TTC549 (cell line): ENCODE measurements around the gene RBP5.

Experiments
- FAIRE-seq: peaks from 2 replicates; lab custom pipeline; 2012; peaks lifted over from hg19 to GRCh38; lab: Jason Lieb, UNC

Gene RBP5, protein sequence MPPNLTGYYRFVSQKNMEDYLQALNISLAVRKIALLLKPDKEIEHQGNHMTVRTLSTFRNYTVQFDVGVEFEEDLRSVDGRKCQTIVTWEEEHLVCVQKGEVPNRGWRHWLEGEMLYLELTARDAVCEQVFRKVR

DNA sequence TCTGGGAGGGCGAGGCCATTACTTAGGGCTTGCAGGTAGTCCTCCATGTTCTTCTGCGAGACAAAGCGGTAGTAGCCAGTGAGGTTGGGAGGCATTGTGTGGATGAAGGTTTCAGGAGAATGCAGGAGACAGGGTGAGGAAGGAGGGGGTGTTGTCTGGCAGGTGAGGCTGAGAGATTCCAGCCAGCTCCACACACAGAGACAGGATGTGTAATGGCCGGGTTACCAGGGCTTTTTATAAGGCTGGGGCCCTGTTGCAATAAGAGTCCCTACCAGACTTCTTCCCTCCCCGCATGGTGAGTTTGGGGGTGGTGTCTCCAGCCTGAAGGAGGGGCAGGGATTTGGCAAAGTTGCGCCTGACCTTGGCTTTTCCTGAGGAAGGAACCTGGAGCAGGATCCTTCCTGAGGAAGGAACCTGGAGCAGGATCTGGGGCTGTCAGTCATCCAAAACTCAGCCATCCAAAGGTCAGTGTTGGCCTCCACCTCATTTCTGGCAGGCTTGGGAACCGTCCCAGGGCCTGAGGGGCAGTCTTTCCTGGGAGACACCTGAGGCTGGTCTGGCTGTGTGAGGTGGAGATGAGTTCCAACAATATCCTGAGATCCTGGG lies at the start of gene RBP5:
Gene RBP5, minus strand, starts transcription at position 209 of the 606 bp plus-strand sequence. Its CDS starts 114 bp downstream, at position 95.
- no peak for FAIRE-seq

DNA sequence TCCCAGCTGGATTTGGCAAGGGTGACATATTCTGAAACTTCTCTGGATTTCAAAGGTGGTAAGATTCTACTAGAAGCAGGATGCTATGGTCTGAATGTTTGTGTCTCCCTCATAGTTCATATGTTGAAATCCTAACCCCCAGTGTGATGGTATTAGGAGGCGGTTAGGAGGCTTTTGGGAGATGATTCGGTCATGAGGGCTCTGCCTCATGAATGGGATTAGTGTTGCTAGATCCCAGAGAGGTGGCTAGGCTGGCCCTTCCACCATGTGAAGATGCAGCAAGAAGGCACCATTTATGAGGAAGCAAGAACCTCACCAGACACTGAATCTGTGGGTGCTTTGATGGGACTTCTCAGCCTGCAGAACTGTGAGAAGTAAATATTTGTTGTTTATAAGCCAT lies 49.8 kb upstream of the RBP5 start:
- FAIRE-seq, result no peak

DNA sequence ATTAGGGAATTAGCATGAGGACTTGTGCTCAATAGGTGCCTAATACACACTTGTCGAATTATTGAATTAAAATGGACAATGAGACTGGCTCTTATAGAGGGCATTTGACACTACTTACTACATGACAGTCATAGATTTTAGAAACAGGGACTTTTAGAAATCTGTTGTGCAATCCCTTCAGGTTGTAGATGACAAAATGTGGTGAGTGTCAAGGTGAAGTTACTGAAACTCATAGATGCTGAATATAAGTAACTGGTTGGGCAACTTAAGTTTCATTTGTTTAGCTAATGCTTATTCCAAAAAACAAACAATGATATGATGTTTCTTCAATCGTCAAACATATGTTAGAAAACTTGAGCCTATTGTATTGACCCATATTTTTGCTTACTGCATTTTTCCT lies 47.9 kb upstream of the RBP5 start:
- FAIRE-seq, result no peak

DNA sequence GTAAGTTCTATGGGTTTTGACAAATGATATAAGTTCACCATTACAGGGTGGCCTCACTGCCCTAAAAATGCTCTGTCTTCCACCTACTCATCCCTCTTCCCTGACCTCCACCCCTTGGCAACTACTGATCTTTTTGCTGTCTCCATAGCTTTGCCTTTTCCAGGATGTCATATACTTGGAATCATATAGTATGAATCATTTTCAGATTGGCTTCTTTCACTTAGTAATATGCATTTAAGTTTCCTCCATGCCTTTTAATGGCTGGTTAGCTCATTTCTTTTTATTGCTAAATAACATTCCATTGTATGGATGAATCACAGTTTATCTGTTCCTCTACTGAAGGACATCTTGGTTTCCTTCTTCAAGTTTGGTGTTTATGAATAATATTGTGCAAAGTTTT lies 46.8 kb upstream of the RBP5 start:
- no peak for FAIRE-seq

DNA sequence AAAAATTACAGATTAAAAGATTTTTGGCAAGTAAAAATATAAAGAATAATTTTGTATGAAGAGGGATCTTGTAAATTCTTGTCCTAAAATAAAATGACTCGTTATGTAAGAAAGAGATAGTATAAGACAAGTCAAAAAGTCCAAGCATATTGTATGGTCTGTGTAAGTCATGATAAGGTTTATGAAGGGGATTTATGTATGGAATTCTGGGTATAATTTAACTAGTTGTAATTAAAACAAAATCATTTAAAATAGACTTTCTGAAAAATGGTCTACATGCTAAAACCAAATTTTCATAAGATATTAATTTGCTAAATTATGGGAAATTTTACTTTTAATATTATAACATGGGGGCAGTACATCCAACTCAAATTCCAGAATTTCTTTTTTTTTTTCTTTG lies 43.2 kb upstream of the RBP5 start:
- peak; percentile 46 for FAIRE-seq

DNA sequence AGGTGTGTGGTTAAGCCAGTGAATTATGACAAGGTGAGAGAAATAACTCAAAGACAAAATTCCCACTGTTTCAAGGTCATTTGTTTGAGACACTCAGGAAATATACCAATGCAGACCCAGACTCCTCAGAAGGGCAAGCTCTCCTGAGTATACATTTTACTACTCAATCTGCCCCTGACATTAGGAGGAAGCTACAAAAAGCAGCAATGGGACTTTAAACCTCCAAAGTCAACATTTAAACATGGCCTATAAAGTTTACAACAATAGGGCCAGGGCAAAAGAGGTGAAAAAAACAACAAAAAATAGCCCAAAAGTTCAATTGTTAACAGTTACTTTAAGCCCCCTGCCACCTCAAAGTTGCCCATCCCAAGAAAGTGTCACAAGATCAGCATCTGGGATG lies 41.3 kb upstream of the RBP5 start:
- FAIRE-seq, result no peak

DNA sequence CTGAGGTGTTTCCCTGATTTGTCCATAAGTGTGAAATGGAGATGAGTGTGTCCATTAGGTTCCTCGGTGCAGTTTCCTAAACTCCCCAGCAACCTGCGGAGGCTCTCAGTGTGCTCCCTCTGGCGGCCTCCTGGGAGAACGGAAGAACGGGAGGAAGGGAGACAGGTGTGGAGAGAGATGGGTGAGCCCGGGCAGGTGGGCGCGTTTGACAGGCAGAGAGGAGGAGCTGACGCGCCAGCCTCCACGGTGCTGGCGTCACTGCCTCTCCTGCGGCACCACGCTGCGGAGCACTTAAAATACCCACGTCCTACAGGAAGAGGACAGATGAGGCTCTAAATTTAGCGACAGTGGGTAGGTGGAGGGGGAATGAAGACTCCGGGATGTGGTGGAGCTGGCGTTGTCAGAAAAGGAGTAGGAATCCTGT lies 34.0 kb upstream of the RBP5 start:
- no peak for FAIRE-seq

DNA sequence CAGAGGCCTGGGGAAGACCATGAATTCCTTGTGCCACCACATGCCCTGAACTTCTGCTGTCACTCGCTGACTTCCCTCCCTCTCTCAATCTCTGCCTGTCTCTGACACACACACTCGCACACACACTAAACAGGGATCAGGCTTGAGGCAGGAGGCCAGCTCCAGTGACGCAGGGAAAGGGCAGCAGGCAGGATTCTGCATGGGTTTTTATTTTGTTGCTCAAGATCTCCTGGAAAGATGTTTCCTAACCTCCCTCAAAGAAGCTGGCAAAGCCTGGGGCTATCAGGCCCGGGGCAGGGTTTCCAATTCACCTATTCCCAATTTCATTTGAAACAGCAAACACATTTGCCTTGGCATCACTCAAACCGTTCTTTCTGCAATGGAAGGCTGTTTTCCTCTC lies 33.1 kb upstream of the RBP5 start:
- no peak for FAIRE-seq

DNA sequence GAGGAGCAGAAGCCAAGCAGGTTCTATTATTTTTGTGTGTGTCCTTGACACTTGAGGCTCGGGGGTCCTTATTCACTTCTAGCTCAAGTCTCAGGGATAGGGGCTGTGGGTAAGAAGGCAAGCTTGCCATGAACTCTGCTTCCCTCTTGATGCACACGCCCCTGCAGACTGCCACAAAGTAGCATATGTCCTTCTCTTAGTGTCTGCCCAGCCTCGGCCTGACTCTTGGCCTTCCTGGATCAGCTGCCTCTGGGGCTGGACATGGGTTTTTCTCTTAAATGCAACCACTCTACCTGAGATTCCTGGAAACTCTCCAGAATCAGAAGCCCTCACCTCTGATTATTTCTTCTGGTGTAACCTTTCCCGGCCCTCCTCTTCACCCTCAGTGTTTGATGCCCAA lies 32.6 kb upstream of the RBP5 start:
- FAIRE-seq, result no peak

DNA sequence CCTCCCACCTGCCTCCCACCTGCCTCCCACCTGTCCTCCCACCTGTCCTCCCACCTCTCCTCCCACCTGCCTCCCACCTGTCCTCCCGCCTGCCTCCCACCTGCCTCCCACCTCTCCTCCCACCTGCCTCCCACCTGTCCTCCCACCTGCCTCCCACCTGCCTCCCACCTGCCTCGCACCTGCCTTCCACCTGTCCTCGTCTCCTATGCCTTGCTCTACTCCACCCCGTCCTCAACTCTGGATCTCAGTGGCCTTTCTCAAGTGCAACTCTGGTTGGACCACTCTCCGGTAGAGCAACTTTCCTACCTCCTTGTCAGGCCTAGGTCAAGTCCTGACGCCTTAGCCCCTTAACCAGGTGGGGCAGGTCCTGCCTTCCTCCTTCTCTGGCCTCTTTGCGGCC lies 31.5 kb upstream of the RBP5 start:
- no peak for FAIRE-seq

DNA sequence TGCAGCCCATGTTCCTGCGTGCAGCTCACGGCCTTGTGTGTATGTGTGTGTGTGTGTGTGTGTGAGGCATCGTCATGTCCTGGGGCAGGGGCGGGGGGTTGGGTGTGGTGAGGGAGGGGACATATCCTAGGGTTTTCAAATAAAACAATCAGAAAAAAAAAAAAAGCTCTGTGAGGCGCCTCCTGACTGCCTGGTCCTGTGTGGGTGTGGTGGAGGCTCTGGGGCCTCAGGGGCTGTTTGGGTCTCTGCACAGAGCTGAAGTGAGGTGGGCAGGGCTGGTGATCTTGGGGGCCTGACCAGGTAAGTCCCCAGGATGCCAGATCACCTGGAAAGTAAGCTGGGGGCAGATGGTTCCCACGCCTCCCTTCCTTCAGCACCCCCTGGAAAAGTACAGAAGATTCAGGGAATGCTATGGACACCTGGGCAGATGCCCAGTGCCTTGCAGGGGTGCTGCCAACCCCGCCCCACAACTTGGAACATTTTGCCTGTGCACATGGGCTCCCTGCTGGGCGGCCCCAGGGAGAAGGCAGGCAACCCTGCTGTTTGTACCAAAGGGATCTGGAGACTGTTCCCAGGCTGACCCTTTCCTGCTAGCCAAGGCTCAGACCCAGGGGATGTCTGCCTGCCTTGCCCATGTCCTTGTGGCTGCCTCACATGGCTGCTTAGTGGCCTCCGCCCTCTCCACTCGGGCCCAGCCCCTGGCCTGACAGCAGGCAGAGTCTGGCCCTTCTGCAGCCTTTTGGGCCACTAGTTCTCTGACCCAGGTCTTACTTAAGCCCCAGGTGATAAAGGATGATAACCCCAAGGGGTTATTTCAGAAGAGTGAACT lies 30.3 kb upstream of the RBP5 start:
- no peak for FAIRE-seq

DNA sequence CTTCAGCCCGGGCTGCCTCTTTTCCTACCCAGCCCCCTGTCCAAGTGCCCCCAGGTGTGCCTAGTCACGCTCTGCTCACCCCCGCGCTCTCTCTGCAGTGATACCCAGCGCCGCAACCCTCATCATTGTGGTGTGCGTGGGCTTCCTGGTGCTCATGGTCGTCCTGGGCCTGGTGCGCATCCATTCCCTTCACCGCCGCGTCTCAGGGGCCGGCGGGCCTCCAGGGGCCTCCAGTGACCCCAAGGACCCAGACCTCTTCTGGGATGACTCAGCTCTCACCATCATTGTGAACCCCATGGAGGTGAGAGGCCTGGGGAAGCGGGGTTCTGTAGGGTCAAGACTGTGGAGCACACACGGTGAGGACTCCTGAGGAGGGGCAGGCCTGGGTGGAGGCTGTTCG lies 28.7 kb upstream of the RBP5 start:
- no peak for FAIRE-seq

DNA sequence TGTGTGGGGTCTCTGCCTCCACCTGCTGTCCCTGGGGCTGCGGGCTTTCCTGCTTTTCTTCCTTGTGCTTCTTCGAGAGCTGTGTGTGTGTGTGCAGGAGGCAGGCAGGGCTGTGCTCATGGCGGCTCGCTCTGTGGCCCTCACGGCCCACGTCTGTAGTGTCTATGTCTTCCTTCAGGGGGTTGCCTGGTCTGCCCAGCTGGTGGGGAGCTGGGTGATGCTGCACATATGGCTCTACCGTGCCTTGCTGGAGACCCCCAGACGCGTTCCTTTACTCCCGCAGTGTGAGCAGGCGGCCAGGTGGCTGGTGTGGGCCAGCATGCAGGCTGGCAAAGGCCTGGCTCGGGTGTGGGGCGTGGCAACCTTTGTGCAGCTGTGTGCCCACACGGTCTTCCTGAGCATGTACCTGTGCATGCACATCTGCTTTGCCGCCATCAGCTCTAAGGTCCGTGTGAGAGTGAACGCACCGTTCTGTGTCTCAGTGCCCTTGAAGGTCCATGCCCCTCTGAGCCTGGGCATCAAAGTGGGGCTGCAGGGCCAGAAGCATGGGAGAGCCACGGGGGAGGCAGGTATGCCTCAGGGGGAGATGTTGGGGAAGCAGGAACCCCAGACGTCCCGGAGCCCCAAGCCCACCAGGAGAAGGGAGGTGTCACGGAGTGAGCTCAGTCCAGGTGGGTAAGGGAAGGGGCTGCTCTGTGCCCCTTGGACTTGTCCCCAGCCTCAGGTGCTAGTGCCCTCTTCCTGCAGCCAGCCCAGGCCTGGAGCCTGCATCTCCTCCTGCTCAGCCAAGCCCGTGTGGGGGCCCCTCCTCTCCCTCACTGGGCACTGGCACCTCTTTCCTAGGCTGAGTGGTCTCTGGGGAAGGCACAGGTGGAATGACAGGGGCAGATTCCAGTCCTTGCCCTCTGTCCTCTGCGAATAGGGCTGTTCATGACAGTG lies 27.8 kb upstream of the RBP5 start:
- FAIRE-seq, result no peak

DNA sequence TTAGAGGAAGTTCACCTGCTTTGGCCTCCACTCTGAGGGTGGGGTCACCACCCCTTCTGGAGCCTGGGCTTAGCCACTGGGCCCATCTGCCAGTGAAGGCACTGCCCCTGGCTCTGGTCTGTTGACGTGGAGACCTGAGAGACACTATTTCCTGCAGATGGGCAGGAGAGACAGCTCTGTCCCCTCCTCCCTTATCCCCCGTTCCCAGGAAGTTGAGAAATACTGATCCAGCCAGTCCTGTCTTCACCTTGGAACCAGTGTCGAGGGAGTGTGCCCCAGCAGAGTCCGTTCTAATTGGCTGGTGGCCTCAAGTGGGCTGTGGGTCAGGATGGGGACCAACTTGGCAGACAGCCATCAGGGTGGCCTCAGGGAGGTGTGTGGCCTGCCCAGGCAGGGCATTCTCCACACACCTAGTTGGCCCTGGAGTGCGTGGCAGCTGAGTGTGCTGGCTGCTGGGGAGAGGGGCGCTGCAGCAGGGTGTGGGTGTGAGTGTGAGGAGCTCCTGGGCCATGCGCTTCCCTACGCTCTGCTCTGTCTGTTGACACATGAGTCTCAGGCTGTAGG lies 26.9 kb upstream of the RBP5 start:
- no peak for FAIRE-seq

DNA sequence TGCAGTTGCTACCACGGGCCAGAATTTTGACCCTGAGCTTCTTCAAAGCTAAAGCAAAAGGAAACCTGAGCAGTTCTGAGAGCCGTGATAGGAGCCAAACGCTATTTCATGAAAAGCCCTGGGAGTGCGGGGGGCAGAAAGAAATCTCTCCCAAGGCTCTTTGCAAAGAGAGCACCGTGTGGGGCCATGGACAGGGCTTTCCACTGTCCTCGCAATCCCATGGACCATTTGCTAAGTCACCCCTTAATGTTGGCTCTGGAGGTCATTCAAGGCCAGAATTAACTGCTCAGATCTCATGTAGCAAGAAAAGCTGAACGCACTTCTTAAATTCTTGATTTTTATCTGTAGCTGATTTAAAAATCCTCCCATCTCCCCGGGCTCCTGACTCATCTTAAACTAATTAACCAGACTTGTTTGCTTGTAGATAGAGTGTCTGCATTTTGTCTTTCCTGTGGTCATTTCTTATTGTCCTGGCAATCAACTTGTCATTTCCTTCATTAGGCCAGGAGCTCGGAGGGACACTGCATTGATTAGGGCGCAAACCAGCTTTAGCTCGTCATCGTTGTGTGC lies 26.3 kb upstream of the RBP5 start:
- FAIRE-seq, result no peak

DNA sequence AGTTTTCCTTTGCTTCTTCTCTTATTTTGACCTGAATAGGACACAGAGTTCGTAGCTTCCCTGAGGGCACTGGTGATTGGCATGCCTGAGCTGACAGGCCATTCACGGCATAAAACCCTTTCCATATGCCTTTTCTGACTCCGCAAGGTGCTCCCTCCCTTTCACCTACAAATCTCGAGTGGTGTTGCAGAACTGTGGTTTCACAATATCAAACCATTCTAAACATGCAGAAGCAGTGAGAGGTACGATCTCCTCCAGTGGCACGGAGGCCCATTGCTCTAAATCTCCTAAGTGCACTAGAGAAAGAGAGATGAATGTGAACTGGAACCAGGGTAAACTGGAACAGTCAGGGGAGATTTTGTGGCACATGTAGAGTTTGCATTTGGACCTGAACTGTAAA lies 25.4 kb upstream of the RBP5 start:
- FAIRE-seq, result no peak

DNA sequence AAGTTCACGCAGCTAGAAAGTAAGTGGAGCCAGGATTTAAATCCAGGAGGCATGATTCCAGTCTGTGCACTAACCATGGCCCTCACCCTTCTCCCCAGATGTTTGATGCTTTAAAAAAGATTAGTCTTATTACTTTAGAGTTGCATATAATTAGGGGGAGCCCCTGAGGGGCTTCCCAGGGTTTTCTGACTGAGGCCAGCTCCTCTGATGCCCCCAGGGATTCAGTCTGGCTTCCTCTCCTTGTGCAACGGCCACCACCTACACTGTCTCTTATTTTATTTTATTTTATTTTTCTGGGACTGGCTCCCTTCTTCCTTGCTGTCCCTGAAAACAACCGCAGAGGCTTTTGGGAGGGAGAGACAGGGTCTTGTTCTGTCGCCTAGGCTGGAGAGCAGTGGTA lies 24.1 kb upstream of the RBP5 start:
- FAIRE-seq, result no peak

DNA sequence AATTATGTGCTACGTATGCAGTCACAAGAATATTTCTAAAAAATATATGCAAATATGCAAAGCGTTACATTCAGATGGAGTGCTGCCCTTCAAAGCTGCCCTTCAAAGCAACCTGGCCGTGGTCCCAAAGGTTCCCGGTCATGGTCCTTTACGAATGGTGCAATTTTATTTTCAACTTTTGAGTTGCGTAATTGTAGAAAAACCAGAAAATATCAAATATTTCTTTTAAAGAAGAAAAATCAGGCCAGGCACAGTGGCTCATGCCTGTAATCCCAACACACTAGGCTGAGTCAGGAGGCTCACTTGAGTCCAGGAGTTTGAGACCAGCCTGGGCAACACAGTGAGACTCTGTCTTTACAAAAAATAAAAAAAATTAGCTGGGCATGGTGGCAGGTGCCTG lies 22.8 kb upstream of the RBP5 start:
- FAIRE-seq, result no peak

DNA sequence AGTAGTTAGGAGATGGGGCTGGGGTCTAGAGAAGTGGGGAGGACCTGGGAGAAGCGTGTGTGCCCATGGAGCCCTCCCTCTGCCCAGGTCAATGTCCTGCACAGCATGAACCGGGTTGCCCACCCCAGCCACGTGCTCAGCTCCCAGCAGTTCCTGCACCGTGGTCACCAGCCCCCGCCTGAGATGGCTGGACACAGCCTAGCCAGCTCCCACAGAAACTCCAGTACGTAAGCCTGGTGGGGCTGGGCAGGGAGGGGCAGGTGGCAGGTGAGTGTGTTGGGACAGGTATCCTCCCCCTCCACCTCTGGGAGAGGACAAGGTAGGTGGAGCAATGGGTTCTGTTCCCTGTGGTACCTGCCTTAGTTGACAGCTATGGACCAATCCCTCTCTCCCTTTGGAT lies 22.2 kb upstream of the RBP5 start:
- no peak for FAIRE-seq

DNA sequence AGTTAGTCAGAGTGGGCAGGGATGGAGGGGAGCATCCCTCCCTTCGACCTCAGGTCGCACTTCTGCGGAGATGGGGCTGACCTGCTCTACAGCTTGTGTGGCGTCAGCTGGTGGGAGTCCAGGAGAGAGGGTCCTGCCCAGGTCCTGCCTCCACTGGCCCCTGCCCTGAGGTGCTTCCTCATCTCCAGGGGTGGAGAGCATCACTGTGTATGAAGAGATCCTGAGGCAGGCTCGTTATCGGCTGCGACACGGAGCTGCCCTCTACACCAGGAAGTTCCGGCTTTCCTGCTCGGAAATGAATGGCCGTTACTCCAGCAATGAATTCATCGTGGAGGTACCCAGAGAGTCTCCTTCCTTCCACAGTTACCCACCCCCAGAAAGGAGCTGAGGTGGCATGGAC lies 21.7 kb upstream of the RBP5 start:
- no peak for FAIRE-seq

DNA sequence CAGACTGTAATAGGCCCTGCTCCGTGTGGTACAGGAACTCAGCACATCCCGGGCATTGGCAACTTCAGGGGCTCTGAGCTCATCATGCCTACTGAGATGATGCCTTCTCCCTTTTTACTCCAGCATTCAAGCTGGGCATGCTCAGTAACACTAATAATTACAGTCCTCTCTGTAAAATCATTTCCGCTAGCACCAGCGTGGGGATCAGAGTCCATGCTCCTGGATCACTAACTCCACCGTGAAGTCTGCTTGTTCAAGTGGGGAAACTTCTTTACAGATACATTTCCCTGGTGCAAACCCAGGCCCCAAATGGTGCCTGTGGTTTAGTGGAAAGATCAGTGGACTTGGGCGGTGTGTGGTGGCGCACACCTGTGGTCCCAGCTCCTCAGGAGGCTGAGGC lies 18.2 kb upstream of the RBP5 start:
- no peak for FAIRE-seq

DNA sequence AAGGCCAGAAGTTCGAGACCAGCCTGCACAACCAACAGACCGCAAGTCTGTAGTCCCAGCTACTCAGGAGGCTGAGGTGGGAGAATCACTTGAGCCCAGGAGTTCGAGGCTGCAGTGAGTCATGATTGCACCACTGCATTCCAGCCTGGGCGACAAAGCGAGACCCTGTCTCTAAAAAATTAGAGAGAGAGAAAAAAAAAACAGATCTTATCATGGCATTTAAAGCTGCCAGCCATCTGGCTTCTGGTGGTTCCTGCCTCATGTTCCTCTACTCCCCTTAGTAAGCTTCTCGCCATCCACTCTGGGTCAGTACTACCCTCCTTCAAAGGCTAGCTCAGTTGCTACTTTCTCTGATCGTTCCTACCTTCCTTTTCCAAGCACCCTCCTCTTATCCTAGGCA lies 17.5 kb upstream of the RBP5 start:
- no peak for FAIRE-seq
